Posterior vena cava (tissue), 2 donors: ENCODE measurements around the gene FATE1. TPM values are rescaled to one million over a fixed set of nuclear protein-coding genes. Genes with fewer than 3 reads are reported as not detected.

Source experiments
- DNase-seq: peaks from one replicate; pipeline ENCODE4 v3.0.0-alpha.2; 2020; ENCODE audit warnings: low spot score
- intact Hi-C, 2 donors: fragments of 100-400 bp; cut with DNase I; formaldehyde crosslinking; loops; one replicate each; pipeline versions ENCODE4 v1.14.1 to v1.14.2; 2022 to 2023
- total RNA-seq, 2 donors: library from RNA; stranded (reverse); fragmentation: NEBNext Ultra II Directional; extraction: Animal tissue kit (Norgen Biotek cat#: 25700); gene quantifications; one replicate each; pipeline ENCODE4 v1.2.1, GENCODE V29; 2021
- donor health status: DM: yes; HTN: yes; CAD: no.
- donor health status: DM: yes; HTN: yes; CAD: no.

FATE1 gene
- total RNA-seq, 2 donors from 2014 or later: not detected

- intact Hi-C loops: no loop called here
- DNase-seq: peak; percentile 58
These were observed 13.7 kb upstream of the FATE1 start for GRCh38 chrX:151702026-151702714.

GRCh38 chrX:151702741-151703340 lies 13.0 kb upstream of the FATE1 start:
- intact Hi-C loops: no loop called here
- DNase-seq: peak; percentile 54

- DNase-seq: peak; percentile 80
- intact Hi-C loops: no loop called here
These were observed 12.3 kb upstream of the FATE1 start for GRCh38 chrX:151703487-151703886.

DNA sequence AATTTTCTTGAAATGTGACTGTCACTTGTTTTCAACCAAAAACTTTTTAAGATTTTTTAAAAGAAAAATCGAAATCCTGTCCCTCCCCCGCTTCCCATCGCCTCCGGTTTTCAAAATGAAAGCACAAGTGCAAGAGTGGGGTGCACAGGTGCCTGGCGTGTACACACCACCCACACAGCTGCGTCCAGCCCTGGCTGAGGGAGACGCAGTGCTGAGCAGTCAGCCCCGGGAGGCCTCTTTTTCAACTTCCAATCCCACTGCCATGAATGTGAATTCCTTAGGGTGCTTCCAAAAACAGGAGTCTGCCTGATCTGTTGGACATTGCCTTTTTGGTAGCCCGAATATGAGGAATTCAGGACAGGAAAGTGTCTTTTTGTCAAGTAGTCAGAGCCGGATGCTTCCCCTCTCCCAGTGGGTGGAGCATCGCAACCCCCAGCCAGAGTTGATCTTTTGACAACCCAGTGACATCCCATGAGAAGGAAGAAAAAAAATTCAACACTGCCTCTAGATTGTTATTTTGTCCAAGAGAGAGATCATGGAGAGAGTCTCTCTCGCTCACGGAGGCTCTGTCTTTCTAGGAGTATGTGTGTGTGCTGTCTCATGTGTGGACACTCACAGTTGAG lies 11.7 kb upstream of the FATE1 start:
- DNase-seq: peak; percentile 31
- intact Hi-C loops: no loop called here

GRCh38 chrX:151708821-151709220 lies 7.0 kb upstream of the FATE1 start:
- peak; percentile 5 for DNase-seq
- intact Hi-C loops: no loop called here

DNA sequence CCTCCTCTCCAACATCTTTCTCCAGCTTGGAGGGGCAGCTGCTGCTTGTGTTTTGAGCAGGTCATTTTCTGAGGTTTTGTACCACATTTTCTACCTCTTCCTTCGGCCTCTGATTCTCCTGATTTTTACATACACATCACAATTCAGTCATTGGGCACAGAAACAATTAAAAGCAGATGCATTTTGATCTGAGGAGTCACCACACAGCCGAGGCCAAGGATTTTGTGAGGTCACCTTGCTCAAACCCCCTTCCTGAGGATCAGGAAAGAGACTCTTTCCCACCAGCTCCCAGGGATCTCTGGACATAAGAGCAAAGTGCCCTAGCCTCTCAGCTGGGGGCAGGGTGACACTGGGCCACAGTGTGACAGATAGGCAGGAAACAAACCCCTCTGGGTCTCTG lies 5.4 kb upstream of the FATE1 start:
- intact Hi-C loops: no loop called here
- DNase-seq: peak; percentile 23

GRCh38 chrX:151711154-151711553 lies 4.7 kb upstream of the FATE1 start:
- intact Hi-C loops: no loop called here
- peak; percentile 63 for DNase-seq

DNA sequence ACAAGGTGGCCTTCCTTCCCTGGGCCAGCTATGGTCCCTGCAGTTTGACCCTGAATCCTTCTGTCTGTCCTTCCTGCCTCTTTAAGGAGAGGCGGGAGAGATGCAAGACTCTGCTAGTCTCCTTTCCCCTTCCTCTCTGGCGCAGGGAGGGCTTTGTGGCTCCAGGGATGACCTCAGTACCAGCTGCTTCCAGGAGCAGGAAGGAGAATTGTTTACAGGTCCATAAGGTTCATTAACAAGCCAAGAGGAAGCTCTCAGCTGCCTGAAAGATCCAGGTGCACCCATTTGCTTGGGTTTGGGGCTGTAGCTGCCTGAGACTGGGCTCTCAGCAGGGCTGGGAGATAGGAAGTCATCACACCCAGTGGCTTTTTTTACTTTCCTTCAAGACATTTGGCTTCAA lies 4.0 kb upstream of the FATE1 start:
- DNase-seq: peak; percentile 20
- intact Hi-C loops: no loop called here

GRCh38 chrX:151712253-151712652 lies 3.6 kb upstream of the FATE1 start:
- intact Hi-C loops: no loop called here
- DNase-seq: peak; percentile 62

DNA sequence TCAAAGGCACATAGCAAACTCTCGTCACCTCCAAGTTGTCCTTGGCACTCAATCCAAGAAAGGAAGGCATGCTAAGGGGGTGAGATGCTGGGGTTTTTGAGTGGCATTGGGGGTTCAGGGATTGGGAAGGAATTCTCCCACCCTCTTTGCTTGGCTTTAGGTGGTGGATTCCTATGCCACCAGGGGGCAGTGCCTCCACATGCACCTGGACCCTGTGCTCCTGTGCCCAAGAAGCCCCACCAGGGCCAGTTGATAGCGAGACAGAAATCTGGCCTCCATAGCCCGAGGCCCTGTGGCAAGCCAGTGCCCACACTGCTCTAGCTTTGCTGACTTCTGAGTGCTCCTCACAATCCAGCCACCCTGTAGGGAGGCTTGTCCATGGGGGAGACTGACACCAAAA lies 2.0 kb upstream of the FATE1 start:
- peak; percentile 38 for DNase-seq
- intact Hi-C loops: no loop called here

DNA sequence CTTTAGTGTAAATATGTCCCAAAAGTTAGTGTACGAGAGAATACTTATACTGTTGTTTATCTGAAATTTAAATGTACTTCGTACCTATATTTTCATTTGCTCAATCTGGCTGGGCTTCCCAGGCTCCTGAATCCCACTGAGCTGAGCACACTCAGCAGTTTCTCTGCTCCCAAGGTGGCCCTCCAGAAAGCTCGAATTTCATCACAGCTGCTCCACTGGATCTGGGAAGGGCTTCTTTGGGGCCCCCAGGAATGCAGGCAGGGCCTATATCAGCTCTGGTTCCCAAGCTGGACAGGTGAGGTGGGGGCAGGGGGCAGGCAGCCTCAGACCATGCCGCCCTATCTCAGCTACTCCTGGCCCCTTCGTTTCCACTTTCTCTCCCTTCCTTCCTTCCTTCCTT lies 1.5 kb upstream of the FATE1 start:
- intact Hi-C loops: no loop called here
- DNase-seq: peak; percentile 13

DNA sequence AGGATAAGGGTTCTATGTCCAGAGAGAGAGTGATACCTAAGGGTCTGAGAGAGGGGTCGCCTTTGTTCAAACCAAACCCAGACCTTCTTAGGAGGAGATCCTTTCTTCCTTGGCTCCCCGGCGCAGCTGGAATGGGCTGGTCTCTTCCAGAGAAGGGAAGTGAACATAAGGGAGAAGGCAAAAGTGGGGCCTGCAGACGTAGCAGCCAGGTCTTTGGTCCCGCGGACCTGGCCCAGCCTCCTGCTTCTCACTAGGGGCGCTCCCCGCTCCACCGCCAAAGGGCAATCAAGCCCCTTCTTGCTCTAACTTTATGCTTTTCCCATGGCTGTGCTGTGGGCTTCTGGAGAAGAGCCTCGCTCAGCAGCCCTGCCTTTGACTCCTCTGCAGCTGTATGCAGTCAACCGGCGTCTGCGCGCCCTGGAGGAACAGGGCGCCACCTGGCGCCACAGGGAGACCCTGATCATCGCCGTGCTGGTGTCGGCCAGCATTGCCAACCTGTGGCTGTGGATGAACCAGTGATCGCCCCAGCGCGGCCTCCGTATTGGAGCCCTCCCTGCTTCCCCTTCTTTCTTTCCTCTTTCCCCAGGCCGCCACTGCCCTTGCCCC lies 6.5 kb downstream of the FATE1 start:
- DNase-seq: peak; percentile 79
- intact Hi-C loops: no loop called here

DNA sequence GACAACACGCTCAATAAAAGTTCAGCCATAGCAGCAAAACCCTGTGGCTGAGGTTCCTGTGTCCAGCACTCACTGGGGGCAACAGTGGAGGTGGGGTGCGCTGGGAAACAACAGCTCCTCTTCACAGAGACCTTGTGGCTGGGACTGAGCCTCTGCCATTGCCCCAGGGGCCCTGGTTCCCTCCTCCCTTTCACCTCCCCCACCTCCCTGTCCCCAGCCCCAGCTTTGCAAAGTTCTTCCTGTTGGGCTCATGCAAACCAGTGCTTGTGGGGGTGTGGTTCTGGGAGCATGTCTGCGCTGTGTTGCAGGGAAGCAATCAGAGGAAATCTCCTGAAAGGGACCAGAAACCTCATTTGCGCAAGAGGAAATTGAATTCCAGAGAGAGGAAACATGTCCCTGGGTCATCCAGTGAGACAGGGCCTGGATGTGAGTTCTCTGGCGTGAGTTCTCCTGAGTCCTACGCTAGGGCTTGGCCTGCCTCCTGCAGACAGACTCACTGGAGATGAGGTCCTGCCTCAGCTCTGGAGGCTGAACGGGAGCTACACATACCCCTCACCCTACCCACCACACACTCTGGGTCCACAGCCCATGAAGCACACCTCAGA lies 7.4 kb downstream of the FATE1 start:
- intact Hi-C loops: no loop called here
- DNase-seq: peak; percentile 71

- intact Hi-C loops: no loop called here
- DNase-seq: peak; percentile 56
These were observed 8.9 kb downstream of the FATE1 start for GRCh38 chrX:151724563-151725337.

- intact Hi-C loops: no loop called here
- peak; percentile 62 for DNase-seq
These were observed 9.4 kb downstream of the FATE1 start for GRCh38 chrX:151725338-151725614.

DNA sequence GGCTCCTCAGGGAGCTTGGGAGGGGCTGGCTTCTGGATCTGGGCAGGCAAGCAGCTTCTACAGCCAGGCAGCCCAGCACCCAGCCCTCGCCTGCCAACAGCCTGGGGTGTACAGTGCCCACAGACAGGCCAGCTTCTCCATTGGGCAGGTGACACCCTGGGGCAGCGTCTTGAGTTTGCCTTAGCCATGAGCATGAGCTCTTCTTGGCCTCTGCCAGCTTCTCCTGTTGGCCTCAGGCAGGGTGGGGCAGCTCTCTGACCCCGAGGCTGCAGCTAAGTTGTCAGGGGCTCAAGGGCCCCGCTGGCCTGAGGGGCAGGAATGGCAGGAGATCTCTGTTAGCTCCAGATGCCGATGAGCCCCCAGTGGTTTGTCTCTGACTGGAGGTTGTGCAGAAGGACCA lies 10.9 kb downstream of the FATE1 start:
- no peak for DNase-seq
- intact Hi-C loops: no loop called here

- DNase-seq: peak; percentile 47
- intact Hi-C loops: no loop called here
These were observed 11.5 kb downstream of the FATE1 start for GRCh38 chrX:151727346-151727745.

- intact Hi-C loops: no loop called here
- peak; percentile 69 for DNase-seq
These were observed 13.4 kb downstream of the FATE1 start for GRCh38 chrX:151729056-151729725.

GRCh38 chrX:151734446-151734845 lies 18.6 kb downstream of the FATE1 start, which contains the start of gene CNGA2:
Gene CNGA2 (plus strand): TSS chrX:151734746. CDS start chrX:151738484, 3,738 bp downstream.
- no peak for DNase-seq
- intact Hi-C loops: no loop called here
